Measurements from ENCODE around the gene WDPCP.
"Not testable (repeated sequence)": the region's sequence is repeated elsewhere in the genome, so short reads cannot be mapped to it uniquely, and the experiment has no call there.

WDPCP gene

DNA sequence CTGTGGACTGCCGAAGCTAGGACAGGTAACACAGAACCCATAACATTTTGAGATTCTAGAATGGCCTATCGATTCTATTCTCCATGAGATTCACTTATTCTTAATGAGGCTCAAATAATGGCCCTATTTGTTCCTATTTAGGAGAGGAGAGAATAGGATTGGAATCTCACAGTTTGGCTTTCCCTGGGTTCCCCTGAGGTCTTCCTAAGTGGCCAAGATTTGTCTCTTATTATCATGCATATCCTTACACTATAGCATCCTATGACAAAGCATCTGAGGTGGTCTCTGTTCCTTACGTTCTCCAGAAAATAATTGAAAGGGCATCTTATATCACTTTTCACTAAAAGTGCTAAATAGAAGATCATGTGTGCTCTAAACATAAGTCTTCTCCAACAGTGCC is 9.5 kb downstream of the WDPCP start:
- H3K36me3 ChIP-seq (ENCODE audit: control insufficient read depth, low read length): no peaks in the 10 kb centered on the region

DNA sequence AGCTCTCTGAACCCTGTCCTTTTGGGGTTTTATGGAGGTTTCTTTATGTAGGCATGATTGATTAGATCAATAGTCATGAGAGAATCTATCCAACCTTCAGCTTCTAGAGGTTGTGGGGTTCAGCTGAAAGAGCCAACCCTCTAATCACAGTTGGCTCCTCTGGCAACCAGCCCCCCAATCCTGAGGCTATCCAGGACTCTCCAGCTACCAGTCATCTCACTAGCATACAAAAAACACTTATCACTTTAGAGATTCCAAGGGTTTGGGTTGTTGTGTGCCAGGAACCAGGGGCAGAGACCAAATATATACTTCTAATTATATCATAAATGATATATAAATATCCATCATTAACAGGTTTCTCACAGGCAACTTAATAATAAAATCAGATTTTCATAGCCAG is 11.7 kb downstream of the WDPCP start:
- no peaks in the 10 kb centered on the region for H3K36me3 ChIP-seq (ENCODE audit: control insufficient read depth, low read length)
- H3K9me2 ChIP-seq (replicated peaks; ENCODE audit: control insufficient read depth, low read length): no peaks in the 10 kb centered on the region
- H4K20me1 ChIP-seq (ENCODE audit: control insufficient read depth, insufficient read depth, low read depth, low read length): no peaks in the 10 kb centered on the region
- H3K9me3 ChIP-seq (ENCODE audit: control insufficient read depth, insufficient read depth, low read length): peaks cover 5% of the 10 kb centered on the region; the same call in 1 of the 2 replicates
- no peaks in the 10 kb centered on the region for H3K4me1 ChIP-seq (ENCODE audit: control insufficient read depth, low read length)
- no peak overlapping the region for H3K4me3 ChIP-seq (ENCODE audit: low read length)
- no peak overlapping the region for H3K27ac ChIP-seq (ENCODE audit: low read depth, low read length)
- H3K27me3 ChIP-seq (ENCODE audit: control insufficient read depth, low read length): no peaks in the 10 kb centered on the region
- no peak for TF ChIP-seq EZH2phosphoT487 (IDR thresholded peaks at IDR 0.05; ENCODE audit: borderline replicate concordance, low read length)
- TF ChIP-seq CTCF (IDR thresholded peaks at IDR 0.05; ENCODE audit: low read depth, low read length, poor library complexity, severe bottlenecking): no peak
- H3F3A ChIP-seq (ENCODE audit: control insufficient read depth, insufficient read depth): no peaks in the 10 kb centered on the region
- H3K4me2 ChIP-seq (ENCODE audit: low read length): no peak overlapping the region
- peaks cover 51% of the 10 kb centered on the region for H3K79me2 ChIP-seq (ENCODE audit: control insufficient read depth, low read length)

More for the DNA sequence above, 9.5 kb downstream of the WDPCP start:
- no peak overlapping the region for H3K4me2 ChIP-seq (ENCODE audit: low read length)
- no peaks in the 10 kb centered on the region for H3F3A ChIP-seq (ENCODE audit: control insufficient read depth, insufficient read depth)
- TF ChIP-seq EZH2phosphoT487 (IDR thresholded peaks at IDR 0.05; ENCODE audit: borderline replicate concordance, low read length) (no peak), CTCF (IDR thresholded peaks at IDR 0.05; ENCODE audit: low read depth, low read length, poor library complexity, severe bottlenecking) (no peak)
- H4K20me1 ChIP-seq (ENCODE audit: control insufficient read depth, insufficient read depth, low read depth, low read length): no peaks in the 10 kb centered on the region
- no peak overlapping the region for H3K4me3 ChIP-seq (ENCODE audit: low read length)
- H3K27ac ChIP-seq (ENCODE audit: low read depth, low read length): no peak overlapping the region
- H3K9me3 ChIP-seq (ENCODE audit: control insufficient read depth, insufficient read depth, low read length): peaks cover 5% of the 10 kb centered on the region; the same call in 1 of the 2 replicates
- H3K9me2 ChIP-seq (replicated peaks; ENCODE audit: control insufficient read depth, low read length): no peaks in the 10 kb centered on the region
- no peaks in the 10 kb centered on the region for H3K27me3 ChIP-seq (ENCODE audit: control insufficient read depth, low read length)
- H3K79me2 ChIP-seq (ENCODE audit: control insufficient read depth, low read length): peaks cover 67% of the 10 kb centered on the region
- peaks cover 12% of the 10 kb centered on the region for H3K4me1 ChIP-seq (ENCODE audit: control insufficient read depth, low read length)

- H3K36me3 ChIP-seq (ENCODE audit: control insufficient read depth, low read length); H3K9me2 ChIP-seq (replicated peaks; ENCODE audit: control insufficient read depth, low read length); H3F3A ChIP-seq (ENCODE audit: control insufficient read depth, insufficient read depth); H3K4me2 ChIP-seq (ENCODE audit: low read length); H3K27me3 ChIP-seq (ENCODE audit: control insufficient read depth, low read length); H4K20me1 ChIP-seq (ENCODE audit: control insufficient read depth, insufficient read depth, low read depth, low read length); H3K4me1 ChIP-seq (ENCODE audit: control insufficient read depth, low read length); H3K9me3 ChIP-seq (ENCODE audit: control insufficient read depth, insufficient read depth, low read length); H3K4me3 ChIP-seq (ENCODE audit: low read length); H3K27ac ChIP-seq (ENCODE audit: low read depth, low read length): not testable (repeated sequence)
- H3K79me2 ChIP-seq (ENCODE audit: control insufficient read depth, low read length): peaks cover 34% of the 10 kb centered on the region
Measured at GRCh38 chr2:63573726-63574345, 14.4 kb downstream of the WDPCP start.

GRCh38 chr2:63573026-63573425 is 15.3 kb downstream of the WDPCP start:
- not testable (repeated sequence) for H3K4me3 ChIP-seq (ENCODE audit: low read length); H3K27me3 ChIP-seq (ENCODE audit: control insufficient read depth, low read length); H4K20me1 ChIP-seq (ENCODE audit: control insufficient read depth, insufficient read depth, low read depth, low read length); H3K9me3 ChIP-seq (ENCODE audit: control insufficient read depth, insufficient read depth, low read length); H3K4me2 ChIP-seq (ENCODE audit: low read length); H3F3A ChIP-seq (ENCODE audit: control insufficient read depth, insufficient read depth); H3K9me2 ChIP-seq (replicated peaks; ENCODE audit: control insufficient read depth, low read length); H3K27ac ChIP-seq (ENCODE audit: low read depth, low read length); H3K36me3 ChIP-seq (ENCODE audit: control insufficient read depth, low read length); H3K4me1 ChIP-seq (ENCODE audit: control insufficient read depth, low read length)
- peaks cover 26% of the 10 kb centered on the region for H3K79me2 ChIP-seq (ENCODE audit: control insufficient read depth, low read length)
